ENCODE results near the gene ZGLP1. TPM values are rescaled to one million over a fixed set of nuclear protein-coding genes. Genes with fewer than 3 reads are reported as not detected.
A peak's percentile ranks its signal among the peaks of the same experiment; 100 is the strongest.

Gene ZGLP1
- total RNA-seq, 6 experiments from 2014 or later = 0.62 to 4.4 (median 1.5) TPM

GRCh38 chr19:10325732-10326131, 16.1 kb upstream of the ZGLP1 start:
- intact Hi-C loops (cut with DNase I) = no loop called here
- Histone ChIP-seq H3K9me3 (no peaks in the 10 kb centered on the region), H3K4me1 (peaks cover 0 to 6% (median 2%) of the 10 kb centered on the region in 4 donors), H3K27me3 (no peaks in the 10 kb centered on the region), H3K4me3 (no peak overlapping the region), H3K36me3 (peaks cover 0 to 85% (median 30%) of the 10 kb centered on the region in 4 donors), H3K27ac (no peak overlapping the region)
- peak; percentile 40 to 70 (median 60) for ATAC-seq
- TF ChIP-seq POLR2A (IDR thresholded peaks at IDR 0.05) (no peak), CTCF (IDR thresholded peaks at IDR 0.05) (no peak)
- no peak for DNase-seq
- 80% methylated on average over 4 of the region's 8 CpGs for WGBS (ENCODE audit: insufficient coverage, low coverage, low lambda C conversion rate, missing lambda C conversion rate)

- WGBS (ENCODE audit: insufficient coverage, low coverage, low lambda C conversion rate, missing lambda C conversion rate) = 90% methylated on average over 8 of the region's 19 CpGs
- intact Hi-C loops (cut with DNase I) = no loop called here
- no peak overlapping the region for H3K4me3 ChIP-seq
- ATAC-seq (no peak), DNase-seq (no peak)
- no peak for TF ChIP-seq CTCF (IDR thresholded peaks at IDR 0.05)
- no peak for TF ChIP-seq POLR2A (IDR thresholded peaks at IDR 0.05)
- H3K27ac ChIP-seq = no peak overlapping the region
- H3K27me3 ChIP-seq = no peaks in the 10 kb centered on the region
- H3K9me3 ChIP-seq = no peaks in the 10 kb centered on the region
- H3K4me1 ChIP-seq = peaks cover 0 to 6% (median 0%) of the 10 kb centered on the region in 4 donors
- peaks cover 0 to 87% (median 19%) of the 10 kb centered on the region in 4 donors for H3K36me3 ChIP-seq
Observed at GRCh38 chr19:10321874-10322835, 12.5 kb upstream of the ZGLP1 start.

- H3K4me3 ChIP-seq = no peak overlapping the region
- no peaks in the 10 kb centered on the region for H3K27me3 ChIP-seq
- no peak for DNase-seq
- intact Hi-C loops (cut with DNase I) = no loop called here
- H3K36me3 ChIP-seq = peaks cover 0 to 88% (median 16%) of the 10 kb centered on the region in 4 donors
- H3K27ac ChIP-seq = no peak overlapping the region
- no CpG with 5 or more reads among the region's 11 CpGs for WGBS (ENCODE audit: insufficient coverage, low coverage, low lambda C conversion rate, missing lambda C conversion rate)
- peaks cover 0 to 6% (median 0%) of the 10 kb centered on the region in 4 donors for H3K4me1 ChIP-seq
- TF ChIP-seq POLR2A (IDR thresholded peaks at IDR 0.05) = no peak
- no peak for TF ChIP-seq CTCF (IDR thresholded peaks at IDR 0.05)
- no peaks in the 10 kb centered on the region for H3K9me3 ChIP-seq
- ATAC-seq = peak in 1 of 4 donors; percentile 3
Observed at GRCh38 chr19:10321417-10321797, 11.8 kb upstream of the ZGLP1 start.

GRCh38 chr19:10320602-10321416, 11.2 kb upstream of the ZGLP1 start:
- no peak for DNase-seq
- ATAC-seq = peak in 1 of 4 donors; percentile 4
- Histone ChIP-seq H3K27me3 (no peaks in the 10 kb centered on the region), H3K4me3 (no peak overlapping the region), H3K27ac (no peak overlapping the region), H3K9me3 (no peaks in the 10 kb centered on the region), H3K4me1 (peaks cover 0 to 3% (median 0%) of the 10 kb centered on the region in 4 donors), H3K36me3 (peaks cover 0 to 84% (median 14%) of the 10 kb centered on the region in 4 donors)
- intact Hi-C loops (cut with DNase I) = no loop called here
- TF ChIP-seq CTCF (IDR thresholded peaks at IDR 0.05) (no peak), POLR2A (IDR thresholded peaks at IDR 0.05) (no peak)
- 93% methylated on average over 5 of the region's 32 CpGs for WGBS (ENCODE audit: insufficient coverage, low coverage, low lambda C conversion rate, missing lambda C conversion rate)
